SU-DHL-6 (cell line): ENCODE measurements around the gene KLF4.

Source experiments
- H2AFZ ChIP-seq: fragments of 200-600 bp; sonication (generic); 2 replicates; pipeline ENCODE4 v1.6.1; 2014; ENCODE audit warnings: low read depth, mild to moderate bottlenecking, moderate library complexity, mixed read lengths, antibody characterized with exemption, low read length; ENCODE audit not compliant: severe bottlenecking
- H3F3A ChIP-seq: fragments of 200-600 bp; shearing (Covaris generic); 2 replicates; pipeline ENCODE4 v1.6.0; 2016; ENCODE audit warnings: antibody characterized with exemption, mild to moderate bottlenecking; ENCODE audit not compliant: insufficient read depth
- H3K27ac ChIP-seq: fragments of 200-600 bp; sonication (generic); 2 replicates; pipeline ENCODE4 v1.5.1; 2016; ENCODE audit warnings: low read depth, mild to moderate bottlenecking, low read length, moderate library complexity, mixed read lengths
- H3K27me3 ChIP-seq: fragments of 200-600 bp; sonication (generic), shearing (Covaris generic); 2 replicates; pipeline ENCODE4 v1.6.0; 2014; ENCODE audit warnings: mild to moderate bottlenecking, low read length
- H3K36me3 ChIP-seq: fragments of 200-600 bp; sonication (generic); 2 replicates; pipeline ENCODE4 v1.6.1; 2014; ENCODE audit warnings: mild to moderate bottlenecking, low read length, mixed read lengths
- H3K4me2 ChIP-seq: fragments of 300-600, 200-600 bp; shearing (Covaris generic), sonication (generic); 2 replicates; pipeline ENCODE4 v1.6.0; 2014; ENCODE audit warnings: low read length, low read depth, mild to moderate bottlenecking; ENCODE audit not compliant: poor library complexity, severe bottlenecking
- H3K4me3 ChIP-seq: fragments of 200-600 bp; sonication (generic); 2 replicates; pipeline ENCODE4 v1.5.1; 2014; ENCODE audit warnings: antibody characterized with exemption, low read length, mild to moderate bottlenecking, mixed read lengths; ENCODE audit not compliant: insufficient read depth, poor library complexity, severe bottlenecking
- H3K79me2 ChIP-seq: fragments of 200-600 bp; sonication (generic); 2 replicates; pipeline ENCODE4 v1.6.1; 2014; ENCODE audit warnings: mild to moderate bottlenecking, low read length, moderate library complexity; ENCODE audit not compliant: insufficient read depth
- H3K9ac ChIP-seq: fragments of 200-600 bp; sonication (generic); 2 replicates; pipeline ENCODE4 v1.7.0; 2014; ENCODE audit warnings: mild to moderate bottlenecking, low read length
- H3K9me2 ChIP-seq: fragments of 200-600 bp; sonication (generic); replicated peaks from 2 replicates; pipeline ENCODE4 v1.6.1; 2014; ENCODE audit warnings: low read length; ENCODE audit not compliant: insufficient read depth
- H3K9me3 ChIP-seq: fragments of 200-600 bp; sonication (generic); 2 replicates; pipeline ENCODE4 v1.6.1; 2014; ENCODE audit warnings: low read length, mixed read lengths; ENCODE audit not compliant: insufficient read depth
- H4K20me1 ChIP-seq: fragments of 200-600 bp; sonication (generic); 2 replicates; pipeline ENCODE4 v1.6.1; 2014; ENCODE audit warnings: low read depth, mild to moderate bottlenecking, antibody characterized with exemption, low read length, moderate library complexity, mixed read lengths
- EZH2phosphoT487 ChIP-seq: fragments of 200-600 bp; sonication (generic), shearing (Covaris generic); conservative IDR thresholded peaks from 2 replicates; pipeline ENCODE4 v1.6.1; 2018; ENCODE audit warnings: mild to moderate bottlenecking, antibody characterized with exemption, low read length, moderate library complexity, mixed read lengths
- TF ChIP-seq, protein P1 (sequence below): fragments of 200-600 bp; sonication (generic); IDR thresholded peaks from one replicate; pipeline ENCODE4 v1.5.1; 2017; ENCODE audit warnings: antibody characterized with exemption, mild to moderate bottlenecking, low read length, moderate library complexity; ENCODE audit not compliant: insufficient read depth, poor library complexity, severe bottlenecking

Gene KLF4

DNA sequence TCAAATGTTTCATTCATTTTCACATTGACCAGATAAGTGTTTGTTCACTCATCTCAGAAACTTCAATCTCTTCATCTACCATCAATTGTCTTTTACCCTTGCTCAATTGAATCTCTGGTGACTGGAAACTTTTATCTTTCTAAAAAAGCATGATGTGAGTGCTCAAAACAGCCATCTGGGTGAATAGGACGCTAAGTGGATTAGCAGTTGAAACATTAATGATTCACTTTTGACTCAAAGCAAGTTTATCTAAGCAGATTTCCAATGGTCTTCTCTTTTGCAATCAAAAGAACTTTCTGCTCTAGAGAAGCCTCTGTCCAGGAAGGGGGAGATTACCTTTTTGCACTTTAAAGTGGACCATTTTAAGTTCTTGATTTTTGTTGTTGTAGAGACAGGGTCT, 22.2 kb downstream of the KLF4 start:
- no peaks in the 10 kb centered on the region for H3F3A ChIP-seq

DNA sequence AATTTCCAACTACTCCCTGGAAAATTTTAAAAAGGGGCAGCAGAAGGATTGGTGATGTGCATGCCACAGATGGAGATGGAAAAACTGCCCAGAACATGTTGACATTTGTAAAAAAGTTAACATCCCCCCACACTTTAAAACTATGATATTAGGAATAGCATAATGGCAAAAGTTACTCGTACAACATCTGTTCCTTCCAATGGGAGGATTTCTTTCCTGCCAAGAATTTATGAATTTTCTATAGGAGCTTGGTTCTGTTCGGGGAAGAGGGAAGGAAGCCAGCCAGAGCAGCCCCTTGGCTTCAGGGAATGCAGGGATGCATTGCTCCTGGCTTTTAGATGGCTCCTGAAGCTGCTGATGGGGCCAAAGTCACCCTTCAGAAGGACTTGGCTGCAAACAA, 22.7 kb downstream of the KLF4 start:
- no peaks in the 10 kb centered on the region for H3F3A ChIP-seq

More for the DNA sequence above, 22.2 kb downstream of the KLF4 start:
- no peak overlapping the region for H3K4me2 ChIP-seq
- H4K20me1 ChIP-seq = no peaks in the 10 kb centered on the region
- no peak for TF ChIP-seq EZH2phosphoT487
- TF ChIP-seq, protein P1, sequence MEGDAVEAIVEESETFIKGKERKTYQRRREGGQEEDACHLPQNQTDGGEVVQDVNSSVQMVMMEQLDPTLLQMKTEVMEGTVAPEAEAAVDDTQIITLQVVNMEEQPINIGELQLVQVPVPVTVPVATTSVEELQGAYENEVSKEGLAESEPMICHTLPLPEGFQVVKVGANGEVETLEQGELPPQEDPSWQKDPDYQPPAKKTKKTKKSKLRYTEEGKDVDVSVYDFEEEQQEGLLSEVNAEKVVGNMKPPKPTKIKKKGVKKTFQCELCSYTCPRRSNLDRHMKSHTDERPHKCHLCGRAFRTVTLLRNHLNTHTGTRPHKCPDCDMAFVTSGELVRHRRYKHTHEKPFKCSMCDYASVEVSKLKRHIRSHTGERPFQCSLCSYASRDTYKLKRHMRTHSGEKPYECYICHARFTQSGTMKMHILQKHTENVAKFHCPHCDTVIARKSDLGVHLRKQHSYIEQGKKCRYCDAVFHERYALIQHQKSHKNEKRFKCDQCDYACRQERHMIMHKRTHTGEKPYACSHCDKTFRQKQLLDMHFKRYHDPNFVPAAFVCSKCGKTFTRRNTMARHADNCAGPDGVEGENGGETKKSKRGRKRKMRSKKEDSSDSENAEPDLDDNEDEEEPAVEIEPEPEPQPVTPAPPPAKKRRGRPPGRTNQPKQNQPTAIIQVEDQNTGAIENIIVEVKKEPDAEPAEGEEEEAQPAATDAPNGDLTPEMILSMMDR = no peak
- no peak overlapping the region for H3K27ac ChIP-seq
- no peak overlapping the region for H2AFZ ChIP-seq
- no peaks in the 10 kb centered on the region for H3K27me3 ChIP-seq
- H3K36me3 ChIP-seq = no peaks in the 10 kb centered on the region
- no peak overlapping the region for H3K9ac ChIP-seq
- no peaks in the 10 kb centered on the region for H3K9me2 ChIP-seq
- H3K9me3 ChIP-seq = no peaks in the 10 kb centered on the region
- no peaks in the 10 kb centered on the region for H3K79me2 ChIP-seq
- no peak overlapping the region for H3K4me3 ChIP-seq

DNA sequence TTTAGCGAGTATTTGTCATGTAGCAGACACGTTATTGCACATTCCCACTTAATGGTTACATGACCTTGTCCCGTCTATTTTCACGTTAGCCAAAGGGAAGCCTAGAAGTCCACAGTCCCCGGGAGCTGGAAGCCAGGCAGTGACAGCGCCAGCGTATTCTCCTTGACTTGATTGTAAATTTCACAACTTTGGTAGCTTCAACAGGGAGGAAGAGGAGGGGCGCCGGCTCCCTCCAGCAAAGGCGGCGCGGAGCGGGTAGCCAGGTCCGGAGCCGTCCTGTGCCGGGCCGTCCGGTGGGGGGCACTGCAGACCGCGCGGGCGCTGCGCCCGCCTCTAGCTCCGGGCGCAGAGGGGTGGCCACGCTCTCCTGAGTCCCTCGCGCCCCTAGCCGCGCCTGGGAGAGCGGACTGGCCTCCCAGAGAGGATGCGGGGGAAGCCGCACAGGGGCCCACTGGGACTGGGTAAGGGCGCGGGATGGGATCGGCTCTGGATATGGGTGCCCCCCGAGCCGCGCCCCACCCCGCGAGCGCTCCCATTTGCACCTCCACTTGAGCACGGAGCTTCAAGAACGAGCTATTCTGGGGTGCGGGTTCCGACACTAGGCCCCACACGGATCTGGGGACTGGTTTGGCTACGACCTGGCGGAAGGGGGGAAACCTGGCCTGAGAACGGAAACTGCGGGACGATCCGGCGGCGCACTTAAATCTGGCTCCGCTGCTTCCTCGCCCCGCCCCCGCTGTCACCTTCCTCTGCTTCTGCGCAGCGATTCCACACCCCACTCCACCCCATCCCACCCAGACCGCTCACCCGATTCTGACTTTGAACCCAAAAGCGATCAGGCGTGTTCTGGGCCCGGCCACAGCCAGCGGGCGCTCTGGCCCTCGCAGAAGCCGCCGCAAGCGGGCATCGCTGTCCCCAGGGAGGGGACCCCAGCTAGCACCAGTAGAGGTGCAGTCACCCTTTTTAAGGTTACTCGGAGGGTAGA, 23.8 kb downstream of the KLF4 start:
- H3K27ac ChIP-seq = no peak overlapping the region
- no peaks in the 10 kb centered on the region for H3K9me2 ChIP-seq
- H3K9me3 ChIP-seq = no peaks in the 10 kb centered on the region
- H2AFZ ChIP-seq = no peak overlapping the region
- no peaks in the 10 kb centered on the region for H3K27me3 ChIP-seq
- TF ChIP-seq, protein P1 = no peak
- H3K36me3 ChIP-seq = no peaks in the 10 kb centered on the region
- H4K20me1 ChIP-seq = no peaks in the 10 kb centered on the region
- no peak overlapping the region for H3K9ac ChIP-seq
- H3K4me2 ChIP-seq = no peak overlapping the region
- H3K79me2 ChIP-seq = no peaks in the 10 kb centered on the region
- no peak overlapping the region for H3K4me3 ChIP-seq
- no peaks in the 10 kb centered on the region for H3F3A ChIP-seq

More for the DNA sequence above, 22.7 kb downstream of the KLF4 start:
- no peak overlapping the region for H3K4me3 ChIP-seq
- TF ChIP-seq, protein P1 = no peak
- TF ChIP-seq EZH2phosphoT487 = no peak
- H3K27ac ChIP-seq = no peak overlapping the region
- H3K9me2 ChIP-seq = no peaks in the 10 kb centered on the region
- H3K36me3 ChIP-seq = no peaks in the 10 kb centered on the region
- H3K27me3 ChIP-seq = no peaks in the 10 kb centered on the region
- no peak overlapping the region for H3K4me2 ChIP-seq
- H4K20me1 ChIP-seq = no peaks in the 10 kb centered on the region
- no peak overlapping the region for H3K9ac ChIP-seq
- no peak overlapping the region for H2AFZ ChIP-seq
- H3K79me2 ChIP-seq = no peaks in the 10 kb centered on the region
- no peaks in the 10 kb centered on the region for H3K9me3 ChIP-seq
